Prostate gland (tissue), 2 donors: ENCODE data around the gene SAT2.

ENCODE experiments used
- POLR2A ChIP-seq: fragments of 450-650 bp; IDR thresholded peaks from one replicate; pipeline ENCODE4 v1.6.1; 2016; ENCODE audit warnings: antibody characterized with exemption, mild to moderate bottlenecking
- POLR2AphosphoS5 ChIP-seq: sonication (generic); formaldehyde crosslinking; IDR thresholded peaks from one replicate; pipeline ENCODE4 v1.6.1; 2017; ENCODE audit warnings: antibody characterized with exemption
- TF ChIP-seq, protein P1 (sequence below), 4 experiments: fragments of 200-600 bp in 2 of 4; fragments of 450-650 bp in 2 of 4; sonication (generic) in 2 of 4; IDR thresholded peaks; 1 replicate in 3 of 4; 2 replicates in 1 of 4; pipeline ENCODE4 v1.5.1; 2016 to 2019; ENCODE audit warnings: antibody characterized with exemption in 4 of 4, mild to moderate bottlenecking in 2 of 4, moderate library complexity in 2 of 4

DNA sequence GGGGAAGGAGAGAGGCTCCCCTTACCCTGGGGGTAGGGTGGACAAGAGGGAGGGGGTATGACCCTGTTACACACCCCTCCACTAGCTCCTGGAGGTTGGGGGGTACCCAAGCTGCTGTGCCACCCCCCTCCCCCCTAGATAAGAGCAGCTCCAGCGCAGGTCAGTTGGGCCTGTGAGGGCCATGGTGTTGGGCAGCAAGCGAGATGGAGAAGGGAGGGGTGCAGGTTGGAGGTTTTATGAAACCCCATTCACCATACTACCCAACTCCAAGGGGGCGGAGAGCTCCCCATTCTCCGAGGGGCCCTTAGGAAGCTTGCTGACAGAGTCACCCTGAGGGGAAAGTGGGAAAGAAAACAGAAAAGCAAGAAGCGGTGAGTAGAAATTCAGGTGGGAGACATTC lies 36.0 kb downstream of the SAT2 start:
- TF ChIP-seq POLR2A (no peak), POLR2AphosphoS5 (no peak)
- TF ChIP-seq, protein P1, sequence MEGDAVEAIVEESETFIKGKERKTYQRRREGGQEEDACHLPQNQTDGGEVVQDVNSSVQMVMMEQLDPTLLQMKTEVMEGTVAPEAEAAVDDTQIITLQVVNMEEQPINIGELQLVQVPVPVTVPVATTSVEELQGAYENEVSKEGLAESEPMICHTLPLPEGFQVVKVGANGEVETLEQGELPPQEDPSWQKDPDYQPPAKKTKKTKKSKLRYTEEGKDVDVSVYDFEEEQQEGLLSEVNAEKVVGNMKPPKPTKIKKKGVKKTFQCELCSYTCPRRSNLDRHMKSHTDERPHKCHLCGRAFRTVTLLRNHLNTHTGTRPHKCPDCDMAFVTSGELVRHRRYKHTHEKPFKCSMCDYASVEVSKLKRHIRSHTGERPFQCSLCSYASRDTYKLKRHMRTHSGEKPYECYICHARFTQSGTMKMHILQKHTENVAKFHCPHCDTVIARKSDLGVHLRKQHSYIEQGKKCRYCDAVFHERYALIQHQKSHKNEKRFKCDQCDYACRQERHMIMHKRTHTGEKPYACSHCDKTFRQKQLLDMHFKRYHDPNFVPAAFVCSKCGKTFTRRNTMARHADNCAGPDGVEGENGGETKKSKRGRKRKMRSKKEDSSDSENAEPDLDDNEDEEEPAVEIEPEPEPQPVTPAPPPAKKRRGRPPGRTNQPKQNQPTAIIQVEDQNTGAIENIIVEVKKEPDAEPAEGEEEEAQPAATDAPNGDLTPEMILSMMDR (IDR thresholded peaks at IDR 0.05), result no peak
